ENCODE measurements around the gene ITGB5.
"Not testable (repeated sequence)": the region's sequence is repeated elsewhere in the genome, so short reads cannot be mapped to it uniquely, and the experiment has no call there.

The ITGB5 gene

DNA sequence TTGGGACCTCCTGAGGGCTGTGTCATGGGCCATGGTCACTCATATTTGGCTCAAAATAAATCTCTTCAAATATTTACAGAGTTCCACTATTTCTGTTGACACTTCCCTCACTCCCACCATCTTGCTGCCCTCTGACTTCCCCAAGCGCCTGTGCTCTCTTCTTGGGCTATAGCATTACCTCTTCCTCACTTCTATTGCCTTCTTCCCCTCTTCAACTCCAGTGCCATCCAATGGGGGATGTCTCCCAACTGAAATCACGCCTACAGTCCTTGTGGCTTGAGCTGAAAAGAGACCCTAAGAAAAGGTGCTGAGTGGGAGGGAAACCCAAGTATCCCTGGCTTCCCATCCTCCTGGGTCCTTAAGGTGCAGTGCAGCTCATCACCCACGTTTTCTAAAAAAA, 135.1 kb downstream of the ITGB5 start:
- DNase-seq (ENCODE audit: low read depth, low spot score), result no peak

DNA sequence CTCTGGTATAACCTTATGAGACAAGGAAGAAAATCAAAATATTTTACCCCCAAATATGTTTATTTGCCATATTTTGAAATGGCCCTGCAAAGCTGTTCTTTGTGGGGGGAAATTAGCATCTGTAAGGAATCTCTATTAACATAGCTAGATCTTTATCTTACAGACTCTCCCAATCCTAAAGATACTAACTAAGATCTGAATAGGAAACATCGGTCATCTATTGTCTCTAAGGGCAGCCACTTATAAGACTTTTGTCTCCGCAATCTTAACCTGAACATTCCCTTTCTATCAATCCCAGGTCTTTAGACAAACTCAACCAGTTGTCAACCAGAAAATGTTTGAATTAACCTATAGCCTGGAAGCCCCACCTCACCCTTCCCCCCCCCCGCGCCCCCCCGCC, 135.7 kb downstream of the ITGB5 start:
- DNase-seq (ENCODE audit: low read depth, low spot score), result no peak

DNA sequence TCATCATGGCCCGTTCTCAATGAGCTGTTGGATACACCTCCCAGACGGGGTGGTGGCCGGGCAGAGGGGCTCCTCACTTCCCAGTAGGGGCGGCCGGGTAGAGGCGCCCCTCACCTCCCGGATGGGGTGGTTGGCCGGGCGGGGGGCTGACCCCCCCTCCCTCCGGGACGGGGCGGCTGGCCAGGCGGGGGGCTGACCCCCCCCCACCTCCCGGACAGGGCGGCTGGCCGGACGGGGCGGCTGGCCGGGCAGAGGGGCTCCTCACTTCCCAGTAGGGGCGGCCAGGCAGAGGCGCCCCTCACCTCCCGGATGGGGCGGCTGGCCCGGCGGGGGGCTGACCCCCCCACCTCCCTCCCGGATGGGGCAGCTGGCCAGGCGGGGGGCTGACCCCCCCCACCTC, 137.3 kb downstream of the ITGB5 start:
- DNase-seq (ENCODE audit: low read depth, low spot score), result not testable (repeated sequence)

DNA sequence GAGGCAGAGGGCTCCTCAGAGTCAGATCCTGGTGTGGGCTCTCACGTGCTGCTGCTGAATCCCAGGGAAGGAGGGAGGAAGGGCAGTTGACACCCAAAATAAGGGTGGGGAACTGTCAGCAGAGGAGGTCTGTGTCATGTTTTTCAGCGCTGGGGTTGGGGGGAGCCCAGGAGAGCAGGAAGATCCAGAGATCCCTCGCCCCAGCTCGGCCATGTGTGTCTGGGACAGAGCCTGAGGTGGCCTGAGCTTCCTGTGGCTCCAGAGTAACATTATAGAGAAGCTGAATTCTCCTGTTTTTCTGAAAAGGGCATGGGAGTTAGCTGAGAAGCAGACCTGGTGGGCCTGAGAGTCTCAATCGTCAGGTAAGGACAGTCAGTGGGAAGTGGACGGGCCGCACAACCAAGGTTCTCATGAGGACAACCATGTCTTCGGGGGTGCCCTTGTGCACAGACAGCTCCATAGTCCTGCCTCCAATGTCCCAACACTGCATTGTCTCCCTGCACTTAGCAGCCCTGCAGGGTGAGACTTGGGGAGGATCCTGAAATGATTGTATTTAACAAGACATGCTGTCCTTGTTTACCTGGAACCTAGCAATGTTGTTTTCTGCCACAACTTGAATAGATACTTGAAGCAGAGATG, 138.5 kb downstream of the ITGB5 start:
- DNase-seq (ENCODE audit: low read depth, low spot score), result no peak

DNA sequence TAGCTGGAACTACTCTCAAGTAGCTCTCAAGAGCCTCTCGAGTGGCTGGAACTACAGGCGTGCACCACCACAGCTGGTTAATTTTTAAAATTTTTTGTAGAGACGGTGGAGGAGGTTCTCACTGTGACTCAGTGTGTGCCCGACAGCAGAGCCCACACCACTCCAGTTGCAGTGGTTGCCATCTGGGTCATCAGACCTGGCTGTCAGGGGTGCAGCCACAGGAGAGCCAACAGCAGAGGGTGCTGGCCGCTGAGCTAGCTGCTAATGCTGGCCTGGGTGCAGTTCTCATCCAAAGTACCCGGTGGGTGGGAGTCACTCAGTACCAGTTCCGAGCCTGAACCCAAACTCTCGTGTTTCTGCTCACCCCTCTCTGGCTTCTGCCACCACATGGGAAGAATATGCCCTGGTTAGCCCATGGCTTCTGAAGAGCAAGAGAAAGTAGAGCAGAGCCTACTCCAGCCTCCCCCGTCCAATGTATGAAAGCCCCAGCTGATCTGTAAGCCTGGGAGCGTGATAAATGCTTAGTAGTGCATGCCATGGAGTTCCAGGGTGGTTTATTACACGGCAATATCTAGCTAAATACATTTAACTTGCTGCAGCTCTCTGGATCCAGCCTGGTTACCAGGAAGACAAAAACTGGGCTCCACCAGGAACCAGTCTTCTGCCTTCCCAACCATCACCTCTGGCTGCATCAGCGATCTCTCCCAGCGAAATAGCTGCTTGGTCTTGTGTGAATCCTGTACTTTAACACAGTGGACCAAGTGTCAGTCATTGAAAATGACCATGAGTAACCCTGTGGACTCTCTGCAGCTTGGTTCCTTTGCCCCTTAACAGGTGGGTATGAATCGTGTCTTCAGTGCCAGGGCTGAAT, 139.8 kb downstream of the ITGB5 start:
- DNase-seq (ENCODE audit: low read depth, low spot score), result no peak

DNA sequence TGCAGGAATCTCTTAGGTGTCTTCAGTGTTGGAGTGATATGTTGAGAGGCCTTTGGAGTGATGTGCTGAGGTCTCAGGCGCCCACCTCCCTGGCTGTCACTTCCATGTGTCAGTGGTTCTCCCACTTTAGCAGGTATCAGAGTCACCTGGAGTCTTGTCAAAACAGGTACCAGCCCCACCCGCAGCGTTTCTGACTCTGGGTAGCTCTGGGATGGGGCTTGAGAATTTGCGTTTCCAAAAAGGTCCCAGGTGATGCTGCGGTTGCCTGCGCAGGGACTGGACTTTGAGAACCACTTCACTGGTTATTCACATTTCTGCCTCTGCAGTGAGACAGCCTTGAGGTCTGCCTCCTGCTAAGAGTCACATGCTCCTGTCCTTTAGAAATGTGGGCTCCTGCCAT, 141.4 kb downstream of the ITGB5 start:
- no peak for DNase-seq (ENCODE audit: low read depth, low spot score)

DNA sequence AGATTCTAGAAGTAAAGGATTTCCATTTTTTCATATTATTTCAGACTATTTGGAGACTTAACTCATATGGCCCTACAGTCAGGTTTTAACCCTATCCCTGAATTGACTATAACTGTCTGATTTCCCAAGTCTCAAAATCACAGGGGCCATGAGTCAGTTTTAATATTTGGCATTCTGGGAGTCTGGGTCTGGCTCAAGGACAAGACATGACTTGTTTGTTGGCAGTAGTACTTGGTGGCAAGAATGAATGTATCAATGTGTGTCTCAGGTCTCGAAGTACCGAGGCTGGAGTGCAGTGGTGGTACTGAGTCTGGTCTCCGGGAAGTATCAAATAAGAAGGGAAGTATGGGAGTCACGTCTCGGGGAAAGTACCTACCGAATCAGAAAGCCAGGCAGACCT, 146.1 kb downstream of the ITGB5 start:
- DNase-seq (ENCODE audit: low read depth, low spot score), result no peak

DNA sequence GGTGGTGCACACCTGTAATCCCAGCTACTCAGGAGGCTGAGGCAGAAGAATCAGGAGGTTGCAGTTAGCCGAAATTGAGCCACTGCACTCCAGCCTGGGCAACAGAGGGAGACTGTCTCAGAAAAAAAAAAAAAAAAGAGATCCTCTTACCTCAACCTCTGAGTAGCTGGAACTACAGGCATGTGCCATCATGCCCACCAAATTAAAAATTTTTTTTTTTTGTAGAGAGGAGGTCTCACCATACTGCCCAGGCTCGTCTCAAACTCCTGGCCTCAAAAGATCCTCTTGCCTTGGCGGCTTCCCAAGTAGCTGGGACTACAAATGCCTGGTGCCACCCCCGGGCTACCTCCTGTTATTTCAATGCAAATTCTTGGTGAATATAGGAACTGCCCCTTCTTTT, 155.4 kb downstream of the ITGB5 start:
- no peak for DNase-seq (ENCODE audit: low read depth, low spot score)

DNA sequence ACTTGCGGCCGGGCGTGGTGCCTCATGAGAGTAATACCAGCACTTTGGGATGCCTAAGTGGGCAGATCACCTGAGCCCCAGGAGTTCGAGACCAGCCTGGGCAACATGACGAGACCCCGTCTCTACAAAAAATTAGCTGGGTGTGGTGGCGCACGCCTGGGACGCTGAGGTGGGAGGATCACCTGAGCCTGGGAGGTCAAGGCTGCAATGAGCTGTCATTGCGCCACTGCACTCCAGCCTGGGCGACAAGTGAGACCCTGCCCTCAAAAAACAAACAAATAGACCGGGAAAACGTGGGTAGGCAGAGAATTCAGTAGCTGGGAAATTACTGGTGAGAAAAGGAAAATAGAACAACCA, 156.2 kb downstream of the ITGB5 start:
- DNase-seq (ENCODE audit: low read depth, low spot score), result no peak

DNA sequence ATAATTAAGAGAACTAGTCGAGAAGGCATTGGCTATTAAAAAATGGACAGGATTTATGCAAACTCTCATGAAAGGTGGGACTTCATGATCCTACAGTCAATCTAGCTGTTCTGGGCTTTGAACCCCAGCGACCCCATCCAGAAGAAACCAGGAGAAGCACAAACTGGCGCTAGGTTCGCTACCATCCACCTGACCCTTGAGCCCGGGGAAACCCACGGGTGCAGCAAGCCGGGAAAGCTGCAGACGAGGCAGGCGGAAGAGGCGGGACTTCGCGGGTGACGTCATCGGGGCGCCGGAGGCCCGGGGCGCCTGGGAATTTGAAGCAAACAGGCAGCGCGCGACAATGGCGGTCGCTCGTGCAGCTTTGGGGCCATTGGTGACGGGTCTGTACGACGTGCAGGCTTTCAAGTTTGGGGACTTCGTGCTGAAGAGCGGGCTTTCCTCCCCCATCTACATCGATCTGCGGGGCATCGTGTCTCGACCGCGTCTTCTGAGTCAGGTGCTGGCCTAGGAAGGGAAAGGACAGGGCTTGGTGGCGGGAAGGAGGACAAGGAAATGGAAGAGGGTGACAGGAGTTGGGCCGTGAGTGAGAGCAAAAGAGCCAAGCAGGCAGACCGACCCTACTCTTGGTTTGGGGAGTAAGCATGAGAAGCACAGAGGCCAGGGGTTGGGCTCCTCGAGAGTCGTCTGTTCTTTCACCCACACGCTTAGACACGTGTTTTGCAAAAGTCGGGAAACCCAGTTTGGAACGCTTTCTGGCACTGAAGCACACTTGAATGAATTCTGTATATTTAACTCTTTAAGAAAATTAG, 156.8 kb downstream of the ITGB5 start, which contains the start of gene UMPS:
Gene UMPS, plus strand, starts transcription at position 324 of the 812 bp plus-strand sequence. Its CDS starts 20 bp downstream, at position 344.
- peak; percentile 83 for DNase-seq (ENCODE audit: low read depth, low spot score)

DNA sequence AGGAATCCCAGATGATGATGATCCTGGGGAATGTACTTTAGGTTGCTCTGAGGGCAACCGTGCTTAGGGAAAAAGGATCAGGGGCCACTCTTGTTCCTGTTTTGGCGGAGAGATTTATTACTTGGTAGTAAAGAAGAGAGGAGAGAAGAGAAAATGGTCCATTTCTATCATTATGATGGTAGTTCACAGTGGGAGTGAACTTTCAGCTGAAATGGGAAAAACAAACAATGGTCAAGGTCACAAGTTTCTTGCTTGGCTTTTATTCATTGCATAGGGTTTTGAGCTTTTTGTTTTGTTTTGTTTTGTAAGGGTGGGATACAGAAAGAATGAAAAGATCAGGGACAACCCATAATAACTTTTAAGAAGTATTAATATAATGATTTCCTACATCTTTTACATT, 164.6 kb downstream of the ITGB5 start:
- no peak for DNase-seq (ENCODE audit: low read depth, low spot score)

DNA sequence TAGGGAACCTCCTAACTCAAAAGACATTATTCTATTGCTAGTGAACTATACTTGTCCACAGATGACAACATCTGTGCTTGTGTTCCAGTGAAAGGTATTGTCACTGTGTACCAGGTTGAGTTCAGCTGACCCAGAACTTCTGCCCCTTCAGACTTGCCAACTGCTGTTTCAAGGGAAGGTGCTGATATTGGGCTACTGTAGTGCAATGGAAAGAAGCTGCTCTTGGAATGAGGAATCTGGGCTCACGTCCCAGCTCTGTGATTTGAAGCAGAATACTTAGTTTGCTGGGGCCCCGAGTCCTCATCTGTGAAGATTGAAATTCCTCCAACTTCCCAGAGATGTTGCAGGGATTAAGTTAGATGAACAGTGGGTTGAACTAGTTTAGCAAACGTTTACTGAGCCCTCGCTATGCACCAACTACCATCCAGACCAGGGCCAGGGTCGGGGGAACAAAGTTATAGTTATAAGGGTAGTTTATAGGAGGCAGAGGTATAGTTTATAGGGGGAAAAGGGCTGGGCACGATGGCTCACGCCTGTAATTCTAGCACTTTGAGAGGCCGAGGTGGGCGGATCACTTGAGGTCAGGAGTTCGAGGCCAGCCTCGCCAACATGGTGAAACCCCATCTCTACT, 172.8 kb downstream of the ITGB5 start:
- no peak for DNase-seq (ENCODE audit: low read depth, low spot score)
